HEK293 (cell line): ENCODE results near the gene PRKAG2.

Experiments used
- CTCF ChIA-PET: fragments of 350-600 bp; formaldehyde crosslinking; extraction: SDS; loops from one replicate; lab custom pipeline; 2021; ENCODE audit warnings: antibody characterized with exemption; lab: Yijun Ruan, JAX
- POLR2A ChIA-PET: fragments of 300-600 bp; formaldehyde crosslinking; extraction: SDS; loops from one replicate; lab custom pipeline; 2020; ENCODE audit warnings: antibody characterized with exemption, inconsistent platforms; lab: Yijun Ruan, JAX
- H3K27ac ChIP-seq: fragments of 200-500 bp; sonication (Bioruptor generic); 2 replicates; pipeline ENCODE4 v1.5.1; 2014; ENCODE audit warnings: low read depth, low read length, control low read depth, inconsistent platforms; ENCODE audit errors: extremely low read depth
- H3K36me3 ChIP-seq, 2 experiments: fragments of 200-500 bp in 1 of 2; sonication (Bioruptor generic) in 1 of 2; 1 replicate in 1 of 2; 2 replicates in 1 of 2; pipeline ENCODE4 v1.5.1; 2014 to 2017; ENCODE audit warnings: inconsistent platforms in 2 of 2, low read length in 2 of 2; ENCODE audit not compliant: control insufficient read depth in 2 of 2, insufficient read depth in 1 of 2
- H3K4me1 ChIP-seq: fragments of 200-500 bp; sonication (Bioruptor generic); 2 replicates; pipeline ENCODE4 v1.5.1; 2014; ENCODE audit warnings: mild to moderate bottlenecking, low read length, inconsistent platforms; ENCODE audit not compliant: control insufficient read depth, insufficient read depth
- H3K4me3 ChIP-seq: 2 replicates; pipeline ENCODE4 v1.5.1; 2011; ENCODE audit warnings: low read depth, mild to moderate bottlenecking, control low read depth, low read length, moderate library complexity
- H3K9me3 ChIP-seq: fragments of 200-500 bp; sonication (Bioruptor generic); 2 replicates; pipeline ENCODE4 v1.5.1; 2014; ENCODE audit warnings: low read depth, low read length, inconsistent platforms; ENCODE audit not compliant: control insufficient read depth, insufficient read depth
- HOXC10 ChIP-seq: sonication (generic); formaldehyde crosslinking; IDR thresholded peaks from 2 replicates; pipeline ENCODE4 v1.8.1; 2023; ENCODE audit warnings: mild to moderate bottlenecking, missing genetic modification reagents
- RBAK ChIP-seq: fragments of 450-650 bp; formaldehyde crosslinking; IDR thresholded peaks from 2 replicates; pipeline ENCODE4 v1.5.1; 2016; ENCODE audit warnings: missing biosample characterization, missing genetic modification characterization
- SALL2 ChIP-seq: fragments of 450-650 bp; formaldehyde crosslinking; IDR thresholded peaks from 2 replicates; pipeline ENCODE4 v1.5.0; 2017; ENCODE audit warnings: missing biosample characterization, mild to moderate bottlenecking, missing genetic modification characterization, borderline replicate concordance
- SCRT1 ChIP-seq: fragments of 450-650 bp; formaldehyde crosslinking; IDR thresholded peaks from 2 replicates; pipeline ENCODE4 v1.5.1; 2016; ENCODE audit warnings: missing biosample characterization, missing genetic modification characterization, borderline replicate concordance
- SCRT2 ChIP-seq: fragments of 450-650 bp; formaldehyde crosslinking; IDR thresholded peaks from 2 replicates; pipeline ENCODE4 v1.5.1; 2016; ENCODE audit warnings: missing biosample characterization, missing genetic modification characterization
- WT1 ChIP-seq: fragments of 450-650 bp; formaldehyde crosslinking; IDR thresholded peaks from 2 replicates; pipeline ENCODE4 v1.5.1; 2016; ENCODE audit warnings: missing biosample characterization, missing genetic modification characterization
- ZNF16 ChIP-seq: fragments of 450-650 bp; formaldehyde crosslinking; IDR thresholded peaks from 2 replicates; pipeline ENCODE4 v1.5.1; 2016; ENCODE audit warnings: low read depth, missing biosample characterization, missing genetic modification characterization
- ZNF558 ChIP-seq: fragments of 450-650 bp; formaldehyde crosslinking; IDR thresholded peaks from 2 replicates; pipeline ENCODE4 v1.5.1; 2016; ENCODE audit warnings: missing biosample characterization, missing genetic modification characterization
- ZNF623 ChIP-seq: fragments of 450-650 bp; formaldehyde crosslinking; IDR thresholded peaks from 2 replicates; pipeline ENCODE4 v1.5.1; 2016; ENCODE audit warnings: missing biosample characterization, missing genetic modification characterization
- ZNF660 ChIP-seq: fragments of 450-650 bp; IDR thresholded peaks from 2 replicates; pipeline ENCODE4 v1.5.1; 2018; ENCODE audit warnings: missing biosample characterization, mild to moderate bottlenecking, missing genetic modification characterization
- ZNF76 ChIP-seq: fragments of 450-650 bp; formaldehyde crosslinking; IDR thresholded peaks from 2 replicates; pipeline ENCODE4; 2016; ENCODE audit warnings: low read depth, missing biosample characterization, missing genetic modification characterization, borderline replicate concordance
- ZNF777 ChIP-seq: fragments of 450-650 bp; formaldehyde crosslinking; IDR thresholded peaks from 2 replicates; pipeline ENCODE4 v1.5.1; 2017; ENCODE audit warnings: missing biosample characterization, missing genetic modification characterization, borderline replicate concordance
- TF ChIP-seq, protein P1 (sequence below): fragments of 450-650 bp; IDR thresholded peaks from 2 replicates; pipeline ENCODE4 v1.5.1; 2018; ENCODE audit warnings: missing biosample characterization, mild to moderate bottlenecking, missing genetic modification characterization

The PRKAG2 gene

GRCh38 chr7:151709141-151710038 lies 167.5 kb downstream of the PRKAG2 start (continued):
- no peak for TF ChIP-seq RBAK (tag by site-specific recombination)
- TF ChIP-seq, all 188 proteins: peak for 2

DNA sequence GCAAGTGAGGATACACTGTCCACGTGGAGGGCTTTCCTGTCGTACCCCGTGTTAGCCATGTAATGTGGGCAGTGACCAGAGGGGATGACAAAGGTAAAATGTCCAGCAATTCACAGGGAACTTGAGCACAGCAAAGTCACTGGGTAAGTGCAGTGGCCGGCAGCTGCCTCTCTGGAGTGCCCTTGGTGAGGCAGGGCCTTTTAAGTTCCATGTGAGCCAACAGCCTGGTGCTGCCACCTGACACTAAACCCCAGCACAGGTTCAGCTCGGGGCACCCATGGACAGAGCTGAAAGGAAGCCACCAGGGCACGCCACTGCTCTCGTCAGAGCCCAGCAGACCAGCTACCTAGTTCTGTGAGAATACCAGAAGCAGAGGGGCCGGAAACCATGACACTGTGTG lies 168.3 kb downstream of the PRKAG2 start:
- ChIA-PET POLR2A (no interaction called here), CTCF (interaction anchor here (0.6 kb wide), 1 partner anchor 21 kb away, joined by 5 read pairs; no protein-coding TSS in a partner anchor)
- peaks cover 0 to 9% of the 10 kb centered on the region in 2 experiments; a peak in 1 of 3 replicates for H3K36me3 ChIP-seq
- no peak overlapping the region for H3K27ac ChIP-seq
- H3K9me3 ChIP-seq: no peaks in the 10 kb centered on the region
- H3K4me1 ChIP-seq: no peaks in the 10 kb centered on the region
- no peak for TF ChIP-seq ZNF623
- no peak for TF ChIP-seq ZNF76 (tag by site-specific recombination)
- no peak overlapping the region for H3K4me3 ChIP-seq

GRCh38 chr7:151707757-151708156 lies 169.2 kb downstream of the PRKAG2 start:
- POLR2A ChIA-PET: interaction anchor here (0.6 kb wide), 1 partner anchor 28 kb away, joined by 3 read pairs; no protein-coding TSS in a partner anchor
- H3K9me3 ChIP-seq: no peaks in the 10 kb centered on the region
- CTCF ChIA-PET: interaction anchor here (0.7 to 0.9 kb wide), 2 partner anchors 12 to 82 kb away, joined by 3 to 4 read pairs; no protein-coding TSS in a partner anchor
- TF ChIP-seq SALL2 (tag by site-specific recombination) (no peak), ZNF660 (tag by site-specific recombination) (no peak), ZNF777 (tag by site-specific recombination) (no peak), ZNF16 (tag by site-specific recombination) (no peak), HOXC10 (CRISPR knock-in tag) (no peak), ZNF558 (tag by site-specific recombination) (no peak)
- TF ChIP-seq, protein P1, sequence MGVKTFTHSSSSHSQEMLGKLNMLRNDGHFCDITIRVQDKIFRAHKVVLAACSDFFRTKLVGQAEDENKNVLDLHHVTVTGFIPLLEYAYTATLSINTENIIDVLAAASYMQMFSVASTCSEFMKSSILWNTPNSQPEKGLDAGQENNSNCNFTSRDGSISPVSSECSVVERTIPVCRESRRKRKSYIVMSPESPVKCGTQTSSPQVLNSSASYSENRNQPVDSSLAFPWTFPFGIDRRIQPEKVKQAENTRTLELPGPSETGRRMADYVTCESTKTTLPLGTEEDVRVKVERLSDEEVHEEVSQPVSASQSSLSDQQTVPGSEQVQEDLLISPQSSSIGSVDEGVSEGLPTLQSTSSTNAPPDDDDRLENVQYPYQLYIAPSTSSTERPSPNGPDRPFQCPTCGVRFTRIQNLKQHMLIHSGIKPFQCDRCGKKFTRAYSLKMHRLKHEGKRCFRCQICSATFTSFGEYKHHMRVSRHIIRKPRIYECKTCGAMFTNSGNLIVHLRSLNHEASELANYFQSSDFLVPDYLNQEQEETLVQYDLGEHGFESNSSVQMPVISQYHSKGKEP (tag by site-specific recombination): no peak
- no peaks in the 10 kb centered on the region for H3K4me1 ChIP-seq
- peaks cover 0 to 9% of the 10 kb centered on the region in 2 experiments; a peak in 1 of 3 replicates for H3K36me3 ChIP-seq
- H3K4me3 ChIP-seq: no peak overlapping the region
- H3K27ac ChIP-seq: no peak overlapping the region

- ChIA-PET CTCF (interaction anchor here (0.6 to 1.4 kb wide), 8 partner anchors 18 to 167 kb away, joined by 3 to 7 read pairs (median 3); no protein-coding TSS in a partner anchor), POLR2A (interaction anchor here (0.6 kb wide), 2 partner anchors 29 to 121 kb away, joined by 3 read pairs; no protein-coding TSS in a partner anchor)
- Histone ChIP-seq H3K27ac (no peak overlapping the region), H3K9me3 (no peaks in the 10 kb centered on the region), H3K36me3 (peaks cover 0 to 9% of the 10 kb centered on the region in 2 experiments; a peak in 1 of 3 replicates), H3K4me3 (no peak overlapping the region)
- TF ChIP-seq SCRT2 (tag by site-specific recombination): peak; percentile 88
- peak; percentile 58; the same call in 1 of the 2 replicates for TF ChIP-seq SCRT1 (tag by site-specific recombination)
- no peak for TF ChIP-seq WT1 (tag by site-specific recombination)
- TF ChIP-seq, all 188 proteins: peak for 2
- no peaks in the 10 kb centered on the region for H3K4me1 ChIP-seq
These were observed 169.8 kb downstream of the PRKAG2 start for GRCh38 chr7:151707105-151707469.
